A673 (cell line): ENCODE data around the gene AGT. TPM values are rescaled to one million over a fixed set of nuclear protein-coding genes. Genes with fewer than 3 reads are reported as not detected.
"Not testable (repeated sequence)": the region's sequence is repeated elsewhere in the genome, so short reads cannot be mapped to it uniquely, and the experiment has no call there.

Experiments used
- BruUV-seq: library from RNA; stranded (reverse); fragments of 400-500 nt; replicated peaks from 2 replicates; lab custom pipeline; 2021; lab: Mats Ljungman, UMichigan
- CTCF ChIA-PET: fragments of 300-600 bp; sonication (Branson Sonifier 250); formaldehyde crosslinking; loops from one replicate; lab custom pipeline; 2022; ENCODE audit warnings: antibody characterized with exemption; lab: Charles Lee
- POLR2A ChIA-PET: fragments of 300-600 bp; sonication (Branson Sonifier 250); formaldehyde crosslinking; loops from one replicate; lab custom pipeline; 2022; ENCODE audit warnings: antibody characterized with exemption; ENCODE audit not compliant: low non-redundant PET; lab: Charles Lee
- DNase-seq: peaks from one replicate; pipeline ENCODE4 v3.0.0-alpha.2; 2015; ENCODE audit warnings: low spot score
- H3K27ac ChIP-seq: fragments of 200-600 bp; sonication (generic); 2 replicates; pipeline ENCODE4 v1.5.1; 2016; ENCODE audit warnings: mixed run types, low read depth, mild to moderate bottlenecking, mixed read lengths, antibody characterized with exemption, low read length; ENCODE audit not compliant: poor library complexity, severe bottlenecking
- H3K27me3 ChIP-seq: fragments of 200-600 bp; sonication (generic); replicated peaks from 2 replicates; pipeline ENCODE4 v1.6.1; 2017; ENCODE audit warnings: mixed run types, low read depth, mild to moderate bottlenecking, mixed read lengths, antibody characterized with exemption, low read length; ENCODE audit not compliant: insufficient read depth, poor library complexity
- H3K36me3 ChIP-seq: fragments of 200-600 bp; sonication (generic); 2 replicates; pipeline ENCODE4 v1.6.1; 2016; ENCODE audit warnings: mixed run types, mild to moderate bottlenecking, mixed read lengths, antibody characterized with exemption, low read length; ENCODE audit not compliant: insufficient read depth, poor library complexity, severe bottlenecking
- H3K4me1 ChIP-seq: fragments of 200-600 bp; sonication (generic); 2 replicates; pipeline ENCODE4 v1.6.1; 2017; ENCODE audit warnings: mixed run types, mild to moderate bottlenecking, mixed read lengths, antibody characterized with exemption, low read length; ENCODE audit not compliant: insufficient read depth, poor library complexity, severe bottlenecking
- H3K4me3 ChIP-seq: fragments of 200-600 bp; sonication (generic); 2 replicates; pipeline ENCODE4 v1.5.1; 2016; ENCODE audit warnings: low read depth, mixed run types, mild to moderate bottlenecking, mixed read lengths, low read length; ENCODE audit not compliant: poor library complexity, severe bottlenecking
- H3K9me3 ChIP-seq: fragments of 200-600 bp; sonication (generic); 2 replicates; pipeline ENCODE4 v1.6.1; 2016; ENCODE audit warnings: mixed run types, low read depth, mild to moderate bottlenecking, mixed read lengths, antibody characterized with exemption, low read length; ENCODE audit not compliant: poor library complexity, severe bottlenecking
- CTCF ChIP-seq: fragments of 300-800, 200-600 bp; sonication (generic); conservative IDR thresholded peaks from 2 replicates; pipeline ENCODE4 v1.5.1; 2017; ENCODE audit warnings: low read depth, mild to moderate bottlenecking, antibody characterized with exemption, low read length, moderate library complexity, mixed read lengths
- EZH2 ChIP-seq: fragments of 200-600 bp; sonication (generic); IDR thresholded peaks from 2 replicates; pipeline ENCODE4 v1.6.1; 2017; ENCODE audit warnings: borderline replicate concordance, low read depth, mild to moderate bottlenecking, mixed read lengths, antibody characterized with exemption, low read length; ENCODE audit not compliant: poor library complexity, severe bottlenecking
- intact Hi-C: fragments of 100-400 bp; cut with micrococcal nuclease; formaldehyde crosslinking; loops from one replicate; pipeline ENCODE4 v1.10.0; 2022; ENCODE audit not compliant: unreplicated experiment
- total RNA-seq: library from RNA; stranded (reverse); gene quantifications from 2 replicates; pipeline ENCODE4 v1.2.3, GENCODE V29; 2021

The AGT gene
- total RNA-seq, 1 experiment from 2014 or later: not detected

DNA sequence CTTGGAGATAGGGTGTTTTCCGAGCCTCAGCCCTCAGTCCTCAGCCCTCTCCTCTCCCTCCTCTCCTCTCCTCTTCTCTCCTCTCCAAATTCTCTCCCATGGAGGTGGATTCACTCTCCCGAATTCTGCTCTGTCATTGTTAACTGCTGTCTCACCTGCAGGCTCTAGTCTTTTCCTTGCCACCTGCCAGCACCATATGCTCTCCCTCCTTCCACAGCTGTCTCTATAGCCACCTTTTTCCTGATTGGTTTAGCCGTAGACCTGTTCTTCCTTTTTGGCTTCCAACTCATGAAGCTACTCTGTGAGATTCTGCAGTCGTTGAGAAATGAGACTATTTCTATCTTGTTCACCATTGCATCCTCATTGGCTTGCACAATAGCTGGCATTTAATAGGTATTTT is 51.9 kb downstream of the AGT start:
- ChIA-PET CTCF (no interaction called here), POLR2A (no interaction called here)
- H3K27me3 ChIP-seq: no peaks in the 10 kb centered on the region
- TF ChIP-seq CTCF: no peak
- TF ChIP-seq EZH2: no peak
- DNase-seq: no peak
- H3K36me3 ChIP-seq: peaks cover 14% of the 10 kb centered on the region
- intact Hi-C loops: no loop called here
- no peaks in the 10 kb centered on the region for H3K9me3 ChIP-seq
- no peaks in the 10 kb centered on the region for H3K4me1 ChIP-seq
- BruUV-seq: no TSS peak
- H3K4me3 ChIP-seq: no peak overlapping the region
- H3K27ac ChIP-seq: no peak overlapping the region

DNA sequence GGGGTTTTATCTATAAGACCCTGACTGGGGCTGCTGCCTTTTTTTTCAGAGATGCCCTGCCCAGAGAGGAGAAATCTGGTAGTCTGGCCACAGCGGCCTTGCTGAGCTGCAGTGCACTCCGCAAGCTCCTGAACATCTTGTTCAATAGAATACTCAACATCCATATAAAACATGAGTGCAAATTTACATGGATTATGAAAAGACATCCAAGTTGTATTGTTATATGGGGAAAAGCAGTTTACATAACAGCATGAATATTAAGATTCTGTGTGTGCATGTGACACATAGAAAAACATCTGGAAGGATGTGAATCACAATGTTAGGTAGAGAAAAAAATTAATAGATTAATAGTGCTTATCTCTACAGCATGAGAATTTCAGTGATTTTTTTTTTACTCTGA is 55.2 kb downstream of the AGT start:
- Histone ChIP-seq H3K27ac (no peak overlapping the region), H3K4me3 (no peak overlapping the region), H3K9me3 (no peaks in the 10 kb centered on the region), H3K36me3 (peaks cover 9% of the 10 kb centered on the region), H3K27me3 (no peaks in the 10 kb centered on the region), H3K4me1 (no peaks in the 10 kb centered on the region)
- BruUV-seq: no TSS peak
- DNase-seq: no peak
- CTCF ChIA-PET: no interaction called here
- POLR2A ChIA-PET: no interaction called here
- TF ChIP-seq EZH2 (no peak), CTCF (no peak)
- intact Hi-C loops: no loop called here

DNA sequence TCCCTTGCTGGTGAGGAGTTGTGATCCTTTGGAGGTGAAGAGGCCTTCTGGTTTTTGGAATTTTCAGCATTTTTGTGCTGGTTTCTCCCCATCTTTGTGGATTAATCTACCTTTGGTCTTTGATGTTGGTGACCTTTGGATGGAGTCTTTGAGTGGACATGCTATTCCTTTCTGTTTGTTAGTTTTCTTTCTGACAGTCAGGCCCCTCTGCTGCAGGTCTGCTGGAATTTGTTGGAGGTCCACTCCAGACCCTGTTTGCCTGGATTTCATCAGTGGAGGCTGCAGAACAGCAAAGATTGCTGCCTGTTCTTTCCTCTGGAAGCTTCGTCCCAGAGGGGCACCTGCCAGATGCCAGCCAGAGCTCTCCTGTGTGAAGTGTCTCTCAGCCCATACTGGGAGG is 55.8 kb downstream of the AGT start:
- intact Hi-C loops, H3K27me3 ChIP-seq, POLR2A ChIA-PET, CTCF ChIA-PET, H3K36me3 ChIP-seq, H3K9me3 ChIP-seq, H3K4me1 ChIP-seq, H3K4me3 ChIP-seq, DNase-seq, BruUV-seq, H3K27ac ChIP-seq: not testable (repeated sequence)

- H3K4me3 ChIP-seq, H3K4me1 ChIP-seq, intact Hi-C loops, H3K9me3 ChIP-seq, H3K27ac ChIP-seq, POLR2A ChIA-PET, CTCF ChIA-PET, H3K36me3 ChIP-seq, BruUV-seq, H3K27me3 ChIP-seq, DNase-seq: not testable (repeated sequence)
These were observed 57.2 kb downstream of the AGT start for GRCh38 chr1:230656719-230657118.

Other genes starting within 250 kb of the AGT start
- gene COG2, start 71.6 kb downstream of the AGT start, total RNA-seq: 20.3 and 26.6 TPM in 2 replicates
- gene CAPN9, start 33.3 kb upstream of the AGT start, total RNA-seq: not detected in 2 replicates
- gene C1orf198, start 154.4 kb upstream of the AGT start, total RNA-seq: 39.4 and 42.4 TPM in 2 replicates